SKM-1 treated with dmso at 0.1 percent for 144 hours (cell line): ENCODE data around the gene CDCA3.
"Not testable (repeated sequence)": the region's sequence is repeated elsewhere in the genome, so short reads cannot be mapped to it uniquely, and the experiment has no call there.

Experiments
- DNase-seq: peaks from one replicate; lab custom pipeline; 2025; ENCODE audit not compliant: unreplicated experiment; lab: John Stamatoyannopoulos, UW

Gene CDCA3

GRCh38 chr12:6851153-6851920 lies at the start of gene CDCA3:
CDCA3 (minus strand) TSS chr12:6851286; CDS start chr12:6850952, 334 bp downstream.
- DNase-seq: peak; percentile 88

- DNase-seq: peak; percentile 43
Measured at GRCh38 chr12:6899837-6900519, 48.9 kb upstream of the CDCA3 start.

GRCh38 chr12:6899427-6899826 lies 48.3 kb upstream of the CDCA3 start:
- no peak for DNase-seq

- no peak for DNase-seq
Measured at GRCh38 chr12:6896846-6897435, 45.9 kb upstream of the CDCA3 start.

- DNase-seq: no peak
Measured at GRCh38 chr12:6894321-6894720, 43.2 kb upstream of the CDCA3 start.

GRCh38 chr12:6892683-6893082 lies 41.6 kb upstream of the CDCA3 start:
- DNase-seq: not testable (repeated sequence)

GRCh38 chr12:6891646-6892001 lies 40.5 kb upstream of the CDCA3 start:
- no peak for DNase-seq

- peak; percentile 78 for DNase-seq
Measured at GRCh38 chr12:6890789-6891645, 39.9 kb upstream of the CDCA3 start.

- not testable (repeated sequence) for DNase-seq
Measured at GRCh38 chr12:6889775-6890573, 38.9 kb upstream of the CDCA3 start.

GRCh38 chr12:6888794-6889193 lies 37.7 kb upstream of the CDCA3 start:
- DNase-seq: not testable (repeated sequence)

- no peak for DNase-seq
Measured at GRCh38 chr12:6888360-6888759, 37.3 kb upstream of the CDCA3 start.

- no peak for DNase-seq
Measured at GRCh38 chr12:6887460-6887859, 36.4 kb upstream of the CDCA3 start.

- DNase-seq: not testable (repeated sequence)
Measured at GRCh38 chr12:6886206-6886999, 35.3 kb upstream of the CDCA3 start.

GRCh38 chr12:6884539-6884938 lies 33.5 kb upstream of the CDCA3 start:
- no peak for DNase-seq

GRCh38 chr12:6883683-6884082 lies 32.6 kb upstream of the CDCA3 start:
- DNase-seq: no peak

GRCh38 chr12:6883252-6883651 lies 32.2 kb upstream of the CDCA3 start:
- DNase-seq: no peak

GRCh38 chr12:6879824-6880223 lies 28.7 kb upstream of the CDCA3 start:
- not testable (repeated sequence) for DNase-seq

GRCh38 chr12:6874015-6874368 lies 22.9 kb upstream of the CDCA3 start:
- DNase-seq: not testable (repeated sequence)
